HL-60 (cell line): ENCODE measurements around the gene KCNN4.
A peak's percentile ranks its signal among the peaks of the same experiment; 100 is the strongest.

Experiments used
- GABPA ChIP-seq: IDR thresholded peaks from 2 replicates; pipeline ENCODE4 v1.6.1; 2012; ENCODE audit warnings: low read depth
- POLR2AphosphoS5 ChIP-seq: IDR thresholded peaks from 2 replicates; pipeline ENCODE4 v1.6.1; 2012; ENCODE audit warnings: low read depth
- SPI1 ChIP-seq: IDR thresholded peaks from 2 replicates; pipeline ENCODE4 v1.6.1; 2012; ENCODE audit warnings: low read depth, mild to moderate bottlenecking, borderline replicate concordance
- TF ChIP-seq, protein P1 (sequence below): IDR thresholded peaks from one replicate; pipeline ENCODE4 v1.5.1; 2011; ENCODE audit warnings: low read length, control low read depth, inconsistent platforms; ENCODE audit not compliant: insufficient read depth
- TF ChIP-seq, protein P2 (sequence below): IDR thresholded peaks from 2 replicates; pipeline ENCODE4 v1.6.1; 2012; ENCODE audit warnings: low read depth; ENCODE audit not compliant: insufficient replicate concordance

GRCh38 chr19:43809762-43810696, 29.3 kb upstream of the KCNN4 start:
- TF ChIP-seq, protein P1, sequence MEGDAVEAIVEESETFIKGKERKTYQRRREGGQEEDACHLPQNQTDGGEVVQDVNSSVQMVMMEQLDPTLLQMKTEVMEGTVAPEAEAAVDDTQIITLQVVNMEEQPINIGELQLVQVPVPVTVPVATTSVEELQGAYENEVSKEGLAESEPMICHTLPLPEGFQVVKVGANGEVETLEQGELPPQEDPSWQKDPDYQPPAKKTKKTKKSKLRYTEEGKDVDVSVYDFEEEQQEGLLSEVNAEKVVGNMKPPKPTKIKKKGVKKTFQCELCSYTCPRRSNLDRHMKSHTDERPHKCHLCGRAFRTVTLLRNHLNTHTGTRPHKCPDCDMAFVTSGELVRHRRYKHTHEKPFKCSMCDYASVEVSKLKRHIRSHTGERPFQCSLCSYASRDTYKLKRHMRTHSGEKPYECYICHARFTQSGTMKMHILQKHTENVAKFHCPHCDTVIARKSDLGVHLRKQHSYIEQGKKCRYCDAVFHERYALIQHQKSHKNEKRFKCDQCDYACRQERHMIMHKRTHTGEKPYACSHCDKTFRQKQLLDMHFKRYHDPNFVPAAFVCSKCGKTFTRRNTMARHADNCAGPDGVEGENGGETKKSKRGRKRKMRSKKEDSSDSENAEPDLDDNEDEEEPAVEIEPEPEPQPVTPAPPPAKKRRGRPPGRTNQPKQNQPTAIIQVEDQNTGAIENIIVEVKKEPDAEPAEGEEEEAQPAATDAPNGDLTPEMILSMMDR, result peak; percentile 41
- TF ChIP-seq, protein P2, sequence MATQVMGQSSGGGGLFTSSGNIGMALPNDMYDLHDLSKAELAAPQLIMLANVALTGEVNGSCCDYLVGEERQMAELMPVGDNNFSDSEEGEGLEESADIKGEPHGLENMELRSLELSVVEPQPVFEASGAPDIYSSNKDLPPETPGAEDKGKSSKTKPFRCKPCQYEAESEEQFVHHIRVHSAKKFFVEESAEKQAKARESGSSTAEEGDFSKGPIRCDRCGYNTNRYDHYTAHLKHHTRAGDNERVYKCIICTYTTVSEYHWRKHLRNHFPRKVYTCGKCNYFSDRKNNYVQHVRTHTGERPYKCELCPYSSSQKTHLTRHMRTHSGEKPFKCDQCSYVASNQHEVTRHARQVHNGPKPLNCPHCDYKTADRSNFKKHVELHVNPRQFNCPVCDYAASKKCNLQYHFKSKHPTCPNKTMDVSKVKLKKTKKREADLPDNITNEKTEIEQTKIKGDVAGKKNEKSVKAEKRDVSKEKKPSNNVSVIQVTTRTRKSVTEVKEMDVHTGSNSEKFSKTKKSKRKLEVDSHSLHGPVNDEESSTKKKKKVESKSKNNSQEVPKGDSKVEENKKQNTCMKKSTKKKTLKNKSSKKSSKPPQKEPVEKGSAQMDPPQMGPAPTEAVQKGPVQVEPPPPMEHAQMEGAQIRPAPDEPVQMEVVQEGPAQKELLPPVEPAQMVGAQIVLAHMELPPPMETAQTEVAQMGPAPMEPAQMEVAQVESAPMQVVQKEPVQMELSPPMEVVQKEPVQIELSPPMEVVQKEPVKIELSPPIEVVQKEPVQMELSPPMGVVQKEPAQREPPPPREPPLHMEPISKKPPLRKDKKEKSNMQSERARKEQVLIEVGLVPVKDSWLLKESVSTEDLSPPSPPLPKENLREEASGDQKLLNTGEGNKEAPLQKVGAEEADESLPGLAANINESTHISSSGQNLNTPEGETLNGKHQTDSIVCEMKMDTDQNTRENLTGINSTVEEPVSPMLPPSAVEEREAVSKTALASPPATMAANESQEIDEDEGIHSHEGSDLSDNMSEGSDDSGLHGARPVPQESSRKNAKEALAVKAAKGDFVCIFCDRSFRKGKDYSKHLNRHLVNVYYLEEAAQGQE, result no peak
- no peak for TF ChIP-seq POLR2AphosphoS5
- no peak for TF ChIP-seq GABPA
- TF ChIP-seq SPI1, result no peak
